Activated CD4-positive, alpha-beta T cell treated with anti-CD3 and anti-CD28 coated beads for 48 hours (primary cell): ENCODE data around the gene COL26A1.
"Not testable (repeated sequence)": the region's sequence is repeated elsewhere in the genome, so short reads cannot be mapped to it uniquely, and the experiment has no call there.

Experiments
- DNase-seq: peaks from one replicate; pipeline ENCODE4 v3.0.0-alpha.2; 2020

The COL26A1 gene

DNA sequence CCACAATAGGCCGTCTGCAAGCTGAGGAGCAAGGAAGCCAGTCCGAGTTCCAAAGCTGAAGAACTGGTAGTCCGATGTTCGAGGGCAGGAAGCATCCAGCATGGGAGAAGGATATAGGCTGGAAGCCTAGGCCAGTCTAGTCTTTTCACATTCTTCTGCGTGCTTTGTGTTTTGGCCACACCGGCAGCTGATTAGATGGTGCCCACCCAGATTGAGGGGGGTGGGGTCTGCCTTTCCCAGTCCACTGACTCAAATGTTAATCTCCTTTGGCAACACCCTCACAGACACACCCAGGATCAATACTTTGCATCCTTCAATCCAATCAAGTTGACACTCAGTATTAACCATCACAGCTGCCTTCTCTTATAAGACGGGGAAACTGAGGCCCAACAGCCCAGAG lies 142.8 kb downstream of the COL26A1 start:
- DNase-seq = not testable (repeated sequence)

DNA sequence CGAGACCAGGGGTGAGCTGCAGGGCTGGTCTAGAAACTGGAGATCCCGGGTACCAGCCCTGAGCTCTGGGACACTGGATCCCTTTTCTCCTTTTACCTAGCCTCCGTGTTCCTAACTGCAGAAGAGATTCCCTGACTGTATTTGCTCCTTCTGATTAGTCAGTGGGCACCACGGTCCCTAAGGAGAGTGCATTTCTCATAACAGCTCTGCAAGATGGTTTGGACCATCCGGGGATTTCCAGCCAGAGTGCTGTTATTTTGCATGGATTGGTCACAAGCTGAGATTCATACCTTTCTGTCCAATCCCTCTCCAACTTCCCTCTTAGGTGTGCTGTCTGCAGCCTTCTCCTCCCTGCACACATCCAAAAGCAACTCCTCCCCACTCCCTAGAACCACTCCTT lies 143.9 kb downstream of the COL26A1 start:
- no peak for DNase-seq

GRCh38 chr7:101507327-101507726 lies 144.7 kb downstream of the COL26A1 start:
- DNase-seq = no peak

- peak; percentile 57 for DNase-seq
These were observed 145.1 kb downstream of the COL26A1 start for GRCh38 chr7:101507791-101508252.

DNA sequence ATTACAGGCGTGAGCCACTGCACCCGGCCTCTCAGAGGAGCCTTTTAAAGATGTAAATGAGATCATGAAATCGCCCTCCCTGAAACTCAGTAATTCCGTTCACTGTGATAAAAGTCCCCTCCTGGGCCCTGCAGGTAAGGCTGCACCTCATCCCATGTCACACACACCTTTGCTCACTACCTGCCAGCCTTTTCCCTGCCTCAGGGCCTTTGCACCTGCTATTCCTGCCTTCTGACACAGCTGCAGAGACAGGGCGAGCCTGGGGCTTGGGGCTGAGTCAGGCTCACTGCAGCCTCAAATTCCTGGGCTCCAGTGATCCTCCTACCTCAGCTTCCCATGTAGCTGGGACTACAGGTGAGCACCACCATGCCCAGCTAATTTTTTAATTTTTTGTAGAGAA lies 147.6 kb downstream of the COL26A1 start:
- DNase-seq = no peak

- DNase-seq = no peak
These were observed 149.3 kb downstream of the COL26A1 start for GRCh38 chr7:101511965-101512364.

- no peak for DNase-seq
These were observed 154.2 kb downstream of the COL26A1 start for GRCh38 chr7:101516851-101517250.

- no peak for DNase-seq
These were observed 154.6 kb downstream of the COL26A1 start for GRCh38 chr7:101517304-101517703.

GRCh38 chr7:101518336-101518735 lies 155.7 kb downstream of the COL26A1 start:
- no peak for DNase-seq

- DNase-seq = no peak
These were observed 156.8 kb downstream of the COL26A1 start for GRCh38 chr7:101519324-101520023.

DNA sequence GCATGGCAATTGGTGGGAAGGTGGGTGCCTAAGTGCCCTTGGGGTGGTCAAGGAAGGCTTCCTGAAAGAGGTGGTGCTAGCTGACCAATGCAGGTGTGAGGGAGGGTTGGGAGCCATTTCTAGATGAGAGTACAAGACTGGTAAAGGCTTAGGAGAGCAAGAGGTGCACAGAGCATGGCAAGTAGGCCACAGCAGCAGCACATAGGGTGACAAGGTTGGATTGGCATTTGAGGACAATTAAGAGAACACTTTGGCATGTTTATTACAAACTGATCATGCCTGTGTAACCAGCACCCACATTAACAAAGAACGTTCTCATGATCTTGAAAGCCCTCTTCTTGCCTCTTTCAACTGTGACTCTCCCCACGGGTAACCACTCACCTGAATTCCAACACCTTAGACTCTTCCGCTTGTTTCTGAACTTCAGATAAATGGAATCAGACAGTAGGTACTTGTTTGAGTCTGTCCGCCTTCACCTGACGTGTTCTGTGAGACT lies 158.8 kb downstream of the COL26A1 start:
- DNase-seq = no peak

DNA sequence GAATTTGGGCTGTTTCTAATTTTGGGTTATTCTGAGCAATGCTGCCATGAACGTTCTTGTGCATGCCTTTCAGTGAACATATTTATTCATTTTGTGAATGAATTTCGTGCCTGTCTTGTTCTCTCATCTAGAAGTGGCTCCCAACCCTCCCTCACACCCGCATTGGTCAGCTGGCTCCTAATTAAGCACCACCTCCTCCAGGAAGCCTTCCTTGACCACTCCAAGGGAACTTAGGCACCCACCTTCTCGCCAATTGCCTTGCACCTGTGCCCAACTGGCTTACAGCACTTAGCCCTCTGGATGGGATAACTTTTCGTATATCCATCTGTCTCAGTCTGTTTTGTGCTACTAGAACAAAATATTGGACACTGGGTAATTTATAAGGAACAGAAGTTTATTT lies 159.3 kb downstream of the COL26A1 start:
- DNase-seq = no peak

GRCh38 chr7:101527844-101528667 lies 165.4 kb downstream of the COL26A1 start:
- no peak for DNase-seq

DNA sequence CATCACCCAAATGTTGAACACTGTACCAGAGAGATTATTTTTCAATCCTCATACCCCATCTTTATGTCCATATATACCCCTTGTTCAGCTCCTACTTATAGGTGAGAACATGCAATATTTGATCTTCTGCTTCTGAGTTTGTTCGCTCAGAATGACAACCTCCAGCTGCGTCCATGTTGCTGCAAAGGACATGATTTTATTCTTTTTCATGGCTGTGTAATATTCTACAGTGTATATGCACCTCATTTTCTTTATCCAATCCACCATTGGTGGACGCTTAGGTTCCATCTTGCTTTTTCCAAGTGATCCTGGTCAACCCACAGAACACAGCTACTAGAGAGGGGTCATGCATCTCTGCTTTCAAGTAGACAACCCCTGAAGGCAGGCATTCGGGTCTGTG lies 166.9 kb downstream of the COL26A1 start:
- DNase-seq = no peak

DNA sequence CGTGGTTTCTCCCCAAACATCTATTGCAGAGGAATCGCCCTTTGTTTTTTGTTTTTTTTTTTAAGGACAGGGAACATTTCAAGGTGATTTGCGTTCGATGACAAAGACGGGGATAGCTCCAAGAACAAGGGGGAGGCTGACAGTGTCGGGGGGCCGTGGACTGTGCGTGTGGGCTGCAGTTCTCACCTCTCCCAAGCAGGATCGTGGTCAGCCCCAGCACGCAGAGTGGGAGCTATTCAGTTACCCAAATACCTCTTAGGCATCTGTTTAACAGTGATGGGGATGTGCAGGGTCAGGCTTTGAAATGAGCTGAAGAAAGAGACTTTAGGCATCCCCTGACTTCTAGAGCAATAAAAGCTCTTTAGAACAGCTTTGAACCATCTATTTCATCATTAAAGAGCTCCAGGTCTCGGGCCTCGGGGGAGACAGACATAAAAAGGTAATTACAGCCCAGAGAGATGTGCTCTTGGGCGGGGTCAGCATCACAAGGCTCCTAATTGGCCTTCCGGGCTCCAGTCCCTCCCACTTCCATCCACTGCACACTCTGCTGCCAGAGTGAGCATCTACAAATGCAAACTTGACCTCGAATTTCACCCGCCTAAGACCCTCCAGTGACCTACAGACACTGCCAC lies 169.2 kb downstream of the COL26A1 start:
- no peak for DNase-seq

DNA sequence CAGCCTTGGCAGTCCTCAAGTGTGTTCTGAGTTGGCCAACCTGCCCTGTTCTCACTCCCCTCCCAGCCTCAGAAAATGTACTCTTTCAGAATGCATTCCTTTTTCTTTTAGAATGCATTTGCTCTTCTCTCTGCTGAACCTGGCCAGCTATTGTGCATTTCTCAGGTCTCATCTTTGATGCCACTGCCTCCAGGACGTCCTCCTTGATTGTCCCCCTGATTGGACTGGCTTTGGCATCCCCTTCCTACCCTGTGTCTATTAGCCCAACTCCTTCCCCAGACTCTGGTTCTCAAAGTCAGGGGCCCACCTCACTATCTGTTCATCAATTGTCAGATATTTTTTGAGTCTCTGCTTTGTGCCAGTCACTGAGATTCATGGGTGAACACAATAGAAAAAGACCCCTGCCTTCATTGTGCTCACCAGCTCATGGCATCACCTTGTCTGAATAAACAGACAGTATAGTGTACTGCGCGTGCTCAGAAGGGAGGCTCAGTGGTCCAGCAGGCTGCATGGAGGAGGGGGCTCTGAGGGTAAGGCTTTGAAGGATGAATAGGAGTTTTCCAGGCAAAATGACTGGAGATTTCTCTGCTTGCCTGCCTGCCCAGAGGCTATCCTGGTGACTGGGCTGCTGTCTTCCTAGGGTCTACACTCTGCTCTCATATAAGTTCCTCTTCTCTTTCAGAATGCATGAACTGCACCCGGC lies 169.9 kb downstream of the COL26A1 start:
- DNase-seq = no peak

DNA sequence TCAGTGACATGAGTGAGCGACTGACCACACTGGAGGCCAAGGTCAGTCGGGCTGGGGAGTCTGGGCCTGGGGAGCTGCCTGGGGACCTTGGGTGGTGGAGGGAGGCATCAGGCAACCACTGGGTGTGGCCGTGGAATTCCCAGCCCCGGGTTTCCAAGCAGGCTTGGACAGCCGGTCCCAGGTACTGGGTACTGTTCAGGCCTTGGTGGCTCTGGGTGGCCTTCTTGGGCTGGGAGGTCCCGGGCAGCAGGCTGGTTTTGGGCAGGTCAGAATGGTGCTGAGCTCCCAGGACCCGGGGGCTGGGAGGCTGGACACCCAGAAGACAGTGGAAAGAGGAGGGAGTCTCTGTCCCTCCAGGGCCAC lies 170.4 kb downstream of the COL26A1 start:
- DNase-seq = no peak

GRCh38 chr7:101534015-101534803 lies 171.5 kb downstream of the COL26A1 start:
- no peak for DNase-seq

GRCh38 chr7:101534873-101535272 lies 172.2 kb downstream of the COL26A1 start:
- DNase-seq = no peak

- no peak for DNase-seq
These were observed 172.7 kb downstream of the COL26A1 start for GRCh38 chr7:101535351-101535751.

DNA sequence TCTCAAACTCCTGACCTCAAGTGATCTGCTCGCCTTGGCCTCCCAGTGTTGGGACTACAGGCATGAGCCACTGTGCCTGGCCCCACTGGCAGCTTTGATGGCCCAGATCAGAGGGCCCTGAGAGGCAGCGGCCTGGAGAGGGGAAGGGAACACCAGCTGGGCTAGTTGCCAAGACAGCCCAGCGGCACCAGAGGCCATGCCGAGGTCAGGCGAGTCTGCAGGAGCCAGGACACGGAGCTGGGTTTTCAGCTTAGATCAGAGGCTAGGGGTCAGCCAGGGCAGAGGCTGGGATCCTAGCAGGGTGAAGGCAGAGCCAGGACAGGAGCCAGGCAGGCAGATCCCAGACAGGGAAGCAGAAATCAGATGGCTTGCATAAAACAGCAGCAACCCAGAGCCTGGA lies 173.6 kb downstream of the COL26A1 start:
- no peak for DNase-seq

- no peak for DNase-seq
These were observed 174.0 kb downstream of the COL26A1 start for GRCh38 chr7:101536668-101537067.
